Measurements from ENCODE around the gene ATG5.

Gene ATG5

DNA sequence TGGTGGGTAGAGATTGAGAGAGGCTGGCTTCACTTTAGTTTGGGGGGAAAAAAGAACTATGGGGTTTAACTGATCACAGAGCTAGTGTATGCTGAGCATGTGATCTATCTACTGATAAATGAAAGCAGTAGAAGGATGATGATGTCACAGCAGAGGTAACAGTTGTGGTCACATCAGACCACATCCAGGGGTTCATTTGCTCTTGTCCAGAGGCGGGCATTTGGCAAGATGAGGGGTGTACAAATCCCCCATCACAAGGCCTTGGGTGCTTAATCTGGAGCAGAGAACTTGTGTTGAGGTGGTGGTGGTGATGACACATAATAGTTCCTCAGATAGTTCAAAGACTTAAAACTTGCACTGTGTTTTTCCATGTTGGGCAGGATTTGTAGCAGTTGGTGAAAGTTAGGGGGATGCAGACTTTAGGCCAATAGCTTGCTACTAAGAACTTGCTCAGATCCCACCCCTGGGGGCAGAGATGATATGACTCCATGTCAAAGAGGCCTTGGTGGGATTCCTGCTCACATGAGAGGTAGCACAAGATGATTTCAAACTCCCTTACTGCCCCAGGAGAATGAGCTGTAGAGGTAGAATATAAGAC, 176.0 kb downstream of the ATG5 start:
- DNase-seq = no peak

DNA sequence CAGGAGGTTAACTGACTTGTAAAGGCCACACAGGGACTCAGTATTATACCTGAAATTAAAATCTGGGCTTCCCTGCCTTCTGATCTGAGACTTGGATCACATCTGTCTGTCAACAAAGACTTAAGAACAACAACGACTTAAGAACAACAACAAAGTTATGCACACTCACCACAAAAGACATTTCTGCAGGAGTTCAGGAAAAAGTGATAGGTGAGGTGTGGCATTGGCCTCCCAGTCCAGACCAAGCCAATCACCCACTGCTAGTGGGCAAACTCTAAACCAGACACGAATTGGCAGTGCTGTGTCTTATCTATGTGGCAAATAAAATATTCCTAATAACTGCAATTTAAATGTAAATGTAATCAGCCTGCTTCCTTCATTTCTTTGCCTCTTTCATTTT, 178.1 kb downstream of the ATG5 start:
- DNase-seq = no peak

DNA sequence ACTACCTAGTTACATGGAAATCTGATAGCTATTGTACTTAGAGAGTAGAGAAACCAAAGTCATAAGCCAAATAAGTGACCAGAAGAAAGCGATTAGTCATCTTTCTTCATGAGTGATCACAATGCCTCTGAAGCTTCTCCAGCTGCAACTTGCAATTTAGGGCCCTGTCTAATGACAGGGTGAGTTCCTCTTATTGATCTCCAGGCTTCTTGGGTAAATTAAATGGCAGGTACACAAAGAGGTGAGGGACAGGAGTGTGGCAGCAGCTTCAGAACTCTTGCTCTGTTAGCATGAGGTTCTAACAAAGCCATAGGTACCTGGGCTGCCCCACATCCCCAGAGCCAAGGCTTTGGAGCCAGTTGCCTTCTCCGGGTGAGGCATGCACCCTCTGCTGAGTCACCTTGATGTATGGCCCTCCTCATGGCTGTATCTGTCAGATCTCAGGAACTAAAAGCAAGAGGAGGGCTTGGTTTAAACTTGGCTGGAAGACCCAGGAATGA, 178.7 kb downstream of the ATG5 start:
- DNase-seq = no peak

GRCh38 chr6:106145741-106146227, 179.8 kb downstream of the ATG5 start:
- no peak for DNase-seq

GRCh38 chr6:106145144-106145543, 180.4 kb downstream of the ATG5 start:
- DNase-seq = no peak

DNA sequence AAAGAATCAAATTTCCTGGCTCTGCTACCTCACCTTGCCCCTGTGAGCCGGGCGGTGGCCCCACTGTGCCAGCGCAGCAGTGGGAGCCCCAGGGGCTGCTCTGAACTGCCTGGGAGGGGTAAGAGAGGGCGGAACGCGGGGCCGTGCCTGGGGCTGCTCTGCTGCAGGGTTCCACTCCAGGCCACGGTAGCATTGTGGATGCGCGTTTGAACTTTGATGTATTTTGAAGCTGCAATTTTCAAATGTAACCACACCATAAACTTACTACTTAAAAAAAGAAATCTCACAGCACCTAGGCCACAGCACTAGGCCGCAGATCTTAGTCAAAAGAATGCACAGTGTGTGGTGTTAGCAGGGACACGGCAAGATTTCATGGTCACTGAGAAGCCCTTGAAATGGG, 181.9 kb downstream of the ATG5 start:
- no peak for DNase-seq

GRCh38 chr6:106142876-106143431, 182.6 kb downstream of the ATG5 start:
- no peak for DNase-seq

- DNase-seq = no peak
Observed at GRCh38 chr6:106141441-106142237, 183.9 kb downstream of the ATG5 start.

DNA sequence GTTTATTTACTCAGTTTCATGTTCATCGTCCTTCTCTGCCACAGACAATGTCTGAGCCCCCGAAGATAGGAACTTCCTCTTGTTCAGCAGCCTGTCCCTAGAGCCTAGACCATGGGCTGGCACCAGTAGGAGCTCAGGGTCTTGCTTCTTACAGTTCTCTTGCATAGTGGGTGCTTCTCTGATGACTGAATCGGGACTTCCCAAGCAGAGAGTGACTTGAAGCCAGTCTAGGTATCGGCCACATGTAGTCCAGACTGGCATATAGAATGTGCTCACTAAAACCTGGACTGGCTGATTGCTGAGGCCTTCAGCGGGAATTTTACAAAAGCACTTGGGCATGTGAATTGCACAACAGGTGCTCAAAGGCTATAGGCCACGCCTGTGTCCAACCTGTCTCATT, 187.4 kb downstream of the ATG5 start:
- no peak for DNase-seq

DNA sequence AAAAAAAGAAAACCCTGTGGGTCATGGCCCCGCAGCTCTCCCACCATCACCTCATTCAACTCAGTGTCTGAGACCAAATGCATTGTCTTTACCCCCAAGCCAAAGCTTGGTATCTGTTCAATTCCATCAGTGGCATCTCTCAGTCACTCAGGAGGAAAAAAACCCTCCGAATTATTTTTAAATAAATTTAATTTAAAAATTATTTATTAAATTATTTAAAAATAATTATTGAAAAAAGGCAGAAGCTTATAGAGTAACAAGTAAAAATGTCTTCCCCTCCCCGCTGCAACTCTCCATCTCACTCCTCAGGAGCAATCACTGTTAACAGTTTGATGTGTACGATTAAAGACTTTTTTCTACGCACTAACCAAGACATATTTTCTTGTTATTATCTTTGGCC, 188.7 kb downstream of the ATG5 start:
- DNase-seq = no peak

GRCh38 chr6:106135911-106136571, 189.5 kb downstream of the ATG5 start:
- no peak for DNase-seq

GRCh38 chr6:106134906-106135634, 190.5 kb downstream of the ATG5 start:
- DNase-seq = no peak

Measured in NCI-H446 treated with DMSO at 0.1 percent for 48 hours (cell line).